Fibroblast of lung (primary cell): ENCODE data around the gene DNAH17.

Source experiments
- EZH2 ChIP-seq: IDR thresholded peaks from 2 replicates; pipeline ENCODE4 v1.5.1; 2012; ENCODE audit warnings: low read length, control low read depth, mild to moderate bottlenecking; ENCODE audit errors: missing control alignments
- TF ChIP-seq, protein P1 (sequence below), 2 donors: IDR thresholded peaks in 1 of 2; conservative IDR thresholded peaks in 1 of 2; 1 replicate in 1 of 2; 2 replicates in 1 of 2; pipeline ENCODE4 v1.5.1; 2011 to 2012; ENCODE audit warnings: low read length in 2 of 2, control low read depth in 1 of 2, inconsistent platforms in 1 of 2, low read depth in 1 of 2, mild to moderate bottlenecking in 1 of 2

DNA sequence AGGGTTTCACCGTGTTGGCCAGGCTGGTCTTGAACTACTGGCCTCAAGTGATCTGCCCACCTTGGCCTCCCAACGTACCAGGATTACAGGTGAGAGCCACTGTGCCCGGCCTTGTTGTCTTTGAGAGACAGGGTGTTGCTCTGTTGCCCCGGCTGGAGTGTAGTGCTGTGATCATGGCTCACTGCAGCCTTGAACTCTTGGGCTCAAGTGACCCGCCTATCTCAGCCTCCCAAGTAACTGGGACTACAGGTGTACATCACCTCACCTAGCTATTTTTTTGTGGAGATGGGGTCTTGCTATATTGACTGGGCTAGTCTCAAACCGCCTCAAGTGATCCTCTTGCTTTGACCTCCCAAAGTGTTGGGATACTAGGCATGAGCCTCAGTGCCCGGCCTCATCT is 130.4 kb downstream of the DNAH17 start:
- TF ChIP-seq, protein P1, sequence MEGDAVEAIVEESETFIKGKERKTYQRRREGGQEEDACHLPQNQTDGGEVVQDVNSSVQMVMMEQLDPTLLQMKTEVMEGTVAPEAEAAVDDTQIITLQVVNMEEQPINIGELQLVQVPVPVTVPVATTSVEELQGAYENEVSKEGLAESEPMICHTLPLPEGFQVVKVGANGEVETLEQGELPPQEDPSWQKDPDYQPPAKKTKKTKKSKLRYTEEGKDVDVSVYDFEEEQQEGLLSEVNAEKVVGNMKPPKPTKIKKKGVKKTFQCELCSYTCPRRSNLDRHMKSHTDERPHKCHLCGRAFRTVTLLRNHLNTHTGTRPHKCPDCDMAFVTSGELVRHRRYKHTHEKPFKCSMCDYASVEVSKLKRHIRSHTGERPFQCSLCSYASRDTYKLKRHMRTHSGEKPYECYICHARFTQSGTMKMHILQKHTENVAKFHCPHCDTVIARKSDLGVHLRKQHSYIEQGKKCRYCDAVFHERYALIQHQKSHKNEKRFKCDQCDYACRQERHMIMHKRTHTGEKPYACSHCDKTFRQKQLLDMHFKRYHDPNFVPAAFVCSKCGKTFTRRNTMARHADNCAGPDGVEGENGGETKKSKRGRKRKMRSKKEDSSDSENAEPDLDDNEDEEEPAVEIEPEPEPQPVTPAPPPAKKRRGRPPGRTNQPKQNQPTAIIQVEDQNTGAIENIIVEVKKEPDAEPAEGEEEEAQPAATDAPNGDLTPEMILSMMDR (conservative IDR thresholded peaks at IDR 0.05 in 1 of 2, IDR thresholded peaks at IDR 0.05 in 1 of 2; ENCODE audit: low read depth in 1 of 2, low read length in 2 of 2): no peak
- TF ChIP-seq EZH2: no peak
